Glomerular endothelial cell (primary cell): Measurements from ENCODE around the gene PDE10A. TPM values are rescaled to one million over a fixed set of nuclear protein-coding genes. Genes with fewer than 3 reads are reported as not detected.
"Not testable (repeated sequence)": the region's sequence is repeated elsewhere in the genome, so short reads cannot be mapped to it uniquely, and the experiment has no call there.

Experiments used
- DNase-seq: peaks from one replicate; pipeline ENCODE4 v3.0.0-alpha.2; 2011; ENCODE audit warnings: low read depth, low spot score; ENCODE audit errors: extremely low read depth
- total RNA-seq: library from RNA; depleted of rRNA; stranded (reverse); fragments of >200 nt; gene quantifications from 2 replicates; pipeline ENCODE4 v1.2.3, GENCODE V29; 2015

Gene PDE10A
- total RNA-seq, 1 donor from 2014 or later, result 10.0 TPM

DNA sequence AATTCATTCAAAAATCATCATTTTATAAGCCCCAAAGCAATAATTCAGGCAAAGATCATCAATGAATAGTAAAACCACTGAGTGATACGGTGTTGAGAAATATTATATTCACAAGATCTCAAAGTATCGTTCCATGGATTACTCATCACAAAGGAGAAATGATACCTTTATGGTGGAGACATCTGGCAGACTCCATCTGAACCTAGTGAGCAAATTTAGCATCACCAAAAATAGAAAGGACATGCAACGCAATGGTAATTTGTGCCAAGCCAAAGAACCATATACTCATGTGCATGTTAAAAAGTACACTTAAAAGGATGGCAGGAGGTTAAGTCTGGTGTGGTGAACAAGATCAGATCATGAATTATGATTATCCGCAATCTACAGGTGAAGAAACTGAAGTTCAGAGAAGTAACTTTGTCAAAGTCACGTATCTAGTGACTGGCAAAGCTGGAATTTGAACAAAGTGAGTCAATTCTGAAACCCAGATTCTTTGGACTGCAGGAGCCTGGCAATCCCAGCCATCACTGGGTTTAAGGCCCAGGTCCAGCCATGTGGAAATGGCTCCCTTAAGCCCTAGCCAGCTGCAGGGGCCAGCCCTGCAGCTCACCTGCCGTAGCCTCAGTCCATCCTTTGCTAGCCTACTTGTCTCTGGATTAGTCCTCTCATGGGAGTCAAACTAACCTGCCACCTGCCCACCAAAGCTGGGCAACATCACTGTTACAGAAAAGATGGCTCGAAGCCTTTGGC lies 68.3 kb downstream of the PDE10A start:
- no peak for DNase-seq

DNA sequence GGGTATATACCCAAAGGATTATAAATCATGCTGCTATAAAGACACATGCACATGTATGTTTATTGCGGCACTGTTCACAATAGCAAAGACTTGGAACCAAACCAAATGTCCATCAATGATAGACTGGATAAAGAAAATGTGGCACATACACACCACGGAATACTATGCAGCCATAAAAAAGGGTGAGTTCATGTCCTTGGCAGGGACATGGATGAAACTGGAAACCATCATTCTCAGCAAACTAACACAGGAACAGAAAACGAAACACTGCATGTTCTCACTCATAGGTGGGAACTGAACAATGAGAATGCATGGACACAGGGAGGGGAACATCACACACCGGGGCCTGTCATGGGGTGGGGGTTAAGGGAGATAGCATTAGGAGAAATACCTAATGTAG lies 70.1 kb downstream of the PDE10A start:
- not testable (repeated sequence) for DNase-seq

DNA sequence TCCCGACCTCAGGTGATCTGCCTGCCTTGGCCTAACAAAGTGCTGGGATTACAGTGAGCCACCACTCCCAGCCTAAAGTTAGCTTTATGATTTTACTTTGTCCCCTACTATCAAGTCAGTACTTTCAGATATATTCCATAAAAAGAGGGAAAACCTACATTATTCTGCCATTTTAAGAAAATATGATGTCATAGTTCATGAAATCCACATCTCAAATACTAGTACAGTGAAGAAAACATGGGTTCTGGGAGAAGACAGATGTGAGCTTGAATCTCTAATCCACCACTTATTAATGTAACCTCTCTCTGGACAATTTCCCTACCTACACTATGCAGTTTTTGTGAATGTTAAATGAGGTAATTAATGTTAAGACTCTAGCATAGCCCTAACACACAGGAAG lies 74.5 kb downstream of the PDE10A start:
- no peak for DNase-seq

DNA sequence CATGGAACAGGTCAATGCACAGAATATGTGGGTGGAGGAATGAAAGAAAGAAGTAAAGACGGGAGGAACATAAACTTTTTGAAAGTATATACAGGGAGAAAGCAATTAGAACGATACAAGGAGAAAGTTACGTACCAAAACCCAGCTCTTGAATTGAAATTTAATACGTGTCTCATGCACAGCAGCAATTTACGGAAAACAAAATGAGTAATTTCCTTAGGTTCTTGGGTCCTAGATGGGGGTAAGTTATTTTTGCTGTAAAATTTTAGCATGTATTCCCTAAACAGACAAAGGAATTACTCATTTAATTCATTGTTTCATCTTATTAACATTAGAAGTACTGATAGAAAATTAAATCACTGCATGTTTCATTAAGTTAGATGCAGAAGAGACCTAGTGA lies 75.8 kb downstream of the PDE10A start:
- DNase-seq, result no peak

DNA sequence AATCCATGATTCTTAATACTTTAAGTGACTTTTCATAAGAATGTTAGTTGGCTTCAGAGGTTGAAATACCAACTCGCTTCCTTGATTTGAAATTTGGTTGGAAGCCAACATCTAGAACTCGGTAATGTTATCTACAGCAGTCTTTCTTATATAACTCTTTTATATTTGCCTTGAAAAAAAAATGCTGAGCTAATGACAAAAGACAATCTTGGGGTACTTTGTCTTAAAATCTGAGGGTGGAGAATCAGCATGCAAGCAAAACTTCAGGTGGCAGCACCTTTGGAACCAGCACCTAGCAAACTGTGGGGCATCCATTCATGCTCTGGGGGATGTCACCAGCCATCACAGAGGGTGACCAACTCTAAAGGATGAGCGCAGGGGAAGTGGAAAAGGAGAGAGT lies 76.3 kb downstream of the PDE10A start:
- no peak for DNase-seq

DNA sequence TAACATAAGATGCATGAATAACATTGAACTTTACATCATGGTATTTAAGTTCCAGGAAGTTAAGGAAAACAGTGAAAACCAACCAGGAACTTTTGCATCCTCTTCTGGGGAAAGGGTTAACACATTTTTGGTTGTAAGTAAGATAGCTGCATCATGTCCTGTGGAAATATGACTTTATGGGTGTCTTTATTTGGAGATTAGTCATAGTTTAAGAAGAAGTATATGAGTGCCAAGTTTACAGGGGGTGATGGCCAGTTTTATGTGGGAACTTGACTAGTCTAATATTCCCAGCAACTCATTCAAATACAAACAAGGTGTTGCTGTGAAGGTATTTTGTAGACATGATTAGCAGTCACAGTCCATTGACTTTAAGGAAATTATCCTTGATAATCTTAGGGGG lies 78.0 kb downstream of the PDE10A start:
- peak; percentile 78 for DNase-seq

DNA sequence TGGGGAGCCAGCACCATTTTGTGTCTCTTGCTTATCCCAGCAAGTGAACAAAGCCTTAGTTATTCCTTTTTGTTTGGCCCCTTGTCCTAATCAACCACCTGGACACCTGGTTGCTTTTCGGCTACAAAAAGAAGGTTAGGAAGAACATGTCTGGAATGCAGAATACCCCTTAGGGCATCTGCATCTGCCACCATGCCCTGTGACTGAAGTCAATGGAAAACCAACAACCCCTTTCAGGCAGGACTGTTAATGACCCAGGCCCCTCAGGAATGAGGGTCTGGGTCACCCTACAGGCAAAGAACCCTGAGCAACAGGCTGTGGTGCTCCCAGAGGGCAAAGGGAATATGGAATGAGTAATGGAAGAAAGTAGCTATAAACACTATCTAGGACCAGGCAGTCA lies 78.5 kb downstream of the PDE10A start:
- DNase-seq, result no peak

DNA sequence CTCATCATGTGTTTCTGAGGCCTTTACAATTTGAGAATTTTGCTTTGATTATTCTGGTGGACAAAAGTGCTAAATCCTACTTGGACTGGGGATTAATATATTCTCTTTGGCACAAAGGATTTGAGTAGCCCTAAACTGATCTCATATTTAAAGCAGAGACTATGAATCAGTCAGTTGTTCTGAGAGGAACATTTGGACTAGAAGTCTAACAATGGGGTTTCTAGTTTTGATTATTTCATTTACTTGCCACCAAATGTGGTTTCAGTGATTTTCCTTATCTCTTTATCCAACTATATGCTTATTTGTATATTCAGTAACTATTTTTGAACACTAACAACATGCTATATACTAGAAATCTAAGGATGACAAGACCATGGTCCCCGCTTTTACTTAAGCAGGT lies 81.4 kb downstream of the PDE10A start:
- DNase-seq, result no peak

DNA sequence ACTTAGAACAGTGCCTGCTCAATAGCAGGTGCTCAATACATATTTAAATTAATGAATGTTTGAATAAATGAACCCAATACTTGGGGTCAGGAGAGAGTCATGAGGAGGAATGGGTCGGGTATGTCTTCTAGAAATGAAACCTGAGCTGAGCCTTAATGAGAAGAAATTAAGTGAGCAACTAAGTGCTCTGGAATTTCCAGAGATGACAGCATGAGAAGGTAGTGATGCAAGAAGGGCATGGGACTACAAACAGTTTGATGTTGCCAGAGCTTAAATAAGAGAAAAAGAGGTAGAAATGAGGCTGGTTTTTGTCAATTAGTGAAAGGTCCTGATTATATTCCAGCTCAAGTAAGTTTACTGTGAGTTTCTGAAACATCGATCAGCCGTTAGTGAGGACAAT lies 82.9 kb downstream of the PDE10A start:
- DNase-seq, result no peak

DNA sequence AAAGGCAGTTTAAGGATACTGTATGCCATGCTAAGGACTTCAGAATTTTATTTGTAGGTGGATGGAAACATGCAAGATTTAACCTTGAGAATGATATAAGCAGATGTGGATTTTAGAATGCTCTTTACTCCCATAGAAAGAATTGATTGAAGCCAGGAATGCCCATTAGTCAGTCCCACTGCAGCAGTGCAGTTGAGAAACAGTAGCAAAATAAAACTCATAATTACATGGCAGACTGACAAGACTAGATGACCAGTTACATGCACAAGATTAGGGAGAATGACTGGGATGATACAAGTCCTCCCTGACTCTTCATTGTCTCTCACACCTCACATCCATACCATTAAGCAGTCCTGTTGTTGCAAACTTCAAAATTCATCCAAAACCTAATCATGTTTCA lies 83.9 kb downstream of the PDE10A start:
- DNase-seq, result no peak

DNA sequence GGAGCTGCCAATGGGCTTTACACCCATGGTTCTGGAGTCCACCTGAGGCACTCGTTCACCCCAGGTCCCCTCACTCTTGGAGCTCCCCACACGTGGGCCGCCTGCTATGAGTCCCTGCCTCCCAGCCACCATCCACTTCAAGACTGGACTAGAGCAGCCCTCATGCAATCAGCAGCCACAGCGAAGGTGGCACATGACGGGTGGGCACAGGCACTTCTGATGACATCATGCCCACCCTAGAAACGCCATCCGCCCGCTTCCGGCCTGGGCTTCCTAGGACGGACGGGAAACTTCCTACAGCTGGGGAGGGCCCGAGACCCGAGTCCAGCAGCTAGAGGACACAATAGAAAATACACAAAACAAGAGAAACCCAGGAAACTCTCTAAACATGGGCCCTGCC lies 85.5 kb downstream of the PDE10A start:
- no peak for DNase-seq

DNA sequence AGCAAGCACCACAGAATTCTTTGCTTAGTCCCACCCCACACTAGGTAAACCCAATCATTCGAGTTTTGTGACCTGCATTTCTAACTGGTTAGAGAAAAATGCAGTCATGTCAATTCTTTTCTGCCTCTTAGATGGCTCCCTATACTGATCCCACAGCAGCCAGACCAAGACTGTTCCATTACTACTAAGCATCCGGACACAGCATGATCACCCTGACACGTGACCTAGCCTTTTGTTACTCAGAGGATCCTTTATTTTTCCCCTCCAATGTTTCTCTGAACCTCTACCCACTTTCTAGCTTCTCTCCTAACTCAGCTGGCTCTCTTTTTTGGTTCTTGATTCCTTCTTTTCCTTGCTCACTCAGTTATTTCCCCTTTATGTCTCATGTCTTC lies 87.9 kb downstream of the PDE10A start:
- no peak for DNase-seq

DNA sequence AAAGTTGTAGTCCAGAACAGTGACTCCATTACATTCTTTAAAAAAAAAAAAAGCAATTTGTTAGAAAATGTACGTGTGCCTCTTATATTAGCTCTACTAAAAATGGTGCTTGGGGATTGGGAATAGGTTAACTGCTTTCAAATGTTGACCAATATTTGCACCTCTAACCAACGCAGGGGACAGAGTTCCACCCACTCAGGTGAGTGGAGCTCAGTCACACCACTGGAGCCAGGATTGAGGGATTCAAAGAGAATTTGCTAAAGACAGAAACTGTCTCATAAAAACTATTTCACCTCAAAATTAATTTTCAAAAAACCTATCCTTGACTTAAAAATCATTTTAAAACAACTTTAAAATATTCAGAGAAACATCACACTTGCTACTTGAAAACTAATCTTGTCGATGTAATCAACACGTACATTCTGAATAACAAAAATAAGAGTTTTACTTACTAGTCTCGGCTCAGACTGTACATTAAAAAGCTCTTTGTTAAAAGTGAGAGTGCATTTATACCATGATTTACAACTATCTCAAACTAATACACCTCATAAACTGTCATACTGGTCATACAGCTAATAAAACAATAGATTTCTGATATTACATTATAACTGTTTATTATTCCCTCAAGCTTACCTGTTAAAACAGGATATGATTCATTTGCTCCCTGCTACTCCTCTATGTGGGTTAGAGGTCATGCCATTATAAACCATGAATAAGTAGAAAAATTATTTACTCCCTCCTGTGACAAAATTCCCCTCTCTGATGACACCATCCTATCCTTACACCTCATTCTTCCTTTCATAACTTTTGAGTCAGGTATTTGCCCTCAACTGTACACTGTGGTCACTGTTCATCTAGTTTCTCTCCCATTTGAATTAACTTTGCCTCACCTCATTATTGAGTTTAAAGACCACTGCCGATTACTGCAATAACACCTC lies 88.6 kb downstream of the PDE10A start:
- peak; percentile 68 for DNase-seq

DNA sequence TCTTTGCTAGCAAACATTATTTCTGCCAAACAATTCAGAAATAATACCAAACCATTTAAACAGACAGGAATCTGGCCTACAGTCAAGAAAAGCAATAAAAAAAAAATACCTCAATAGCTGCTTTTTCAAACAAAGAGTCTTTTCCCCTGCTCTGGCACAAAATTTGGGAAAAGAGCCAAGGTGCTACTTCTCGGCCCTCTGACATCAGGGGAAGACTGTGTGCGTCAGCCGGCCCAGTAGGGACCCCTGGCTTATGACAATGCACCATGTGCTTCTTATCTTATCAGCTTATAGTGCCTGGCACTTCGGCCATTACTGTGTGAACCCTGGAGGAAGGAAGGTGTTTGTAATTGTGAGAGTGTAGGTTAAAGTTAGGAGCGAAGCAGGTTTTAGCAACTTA lies 89.4 kb downstream of the PDE10A start:
- peak; percentile 92 for DNase-seq

DNA sequence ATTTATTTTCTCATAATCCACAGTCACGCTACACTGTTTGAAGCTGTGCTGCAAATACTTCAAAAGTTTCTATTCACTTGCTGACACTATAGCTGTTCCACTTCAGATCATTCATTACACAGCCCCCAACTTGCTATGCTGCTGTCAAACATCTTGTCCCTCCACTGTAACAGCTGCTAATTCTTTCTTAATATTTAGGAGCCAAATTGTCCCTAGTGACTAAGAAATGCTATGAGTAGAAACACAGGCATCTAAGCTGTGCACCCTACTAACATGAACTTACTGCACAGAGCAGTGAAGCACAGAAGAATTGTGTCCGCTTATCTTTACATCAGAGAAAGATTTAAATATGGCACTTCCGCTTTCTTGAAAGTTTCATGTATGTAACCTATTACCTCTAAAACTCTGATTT lies 91.3 kb downstream of the PDE10A start:
- DNase-seq, result no peak

DNA sequence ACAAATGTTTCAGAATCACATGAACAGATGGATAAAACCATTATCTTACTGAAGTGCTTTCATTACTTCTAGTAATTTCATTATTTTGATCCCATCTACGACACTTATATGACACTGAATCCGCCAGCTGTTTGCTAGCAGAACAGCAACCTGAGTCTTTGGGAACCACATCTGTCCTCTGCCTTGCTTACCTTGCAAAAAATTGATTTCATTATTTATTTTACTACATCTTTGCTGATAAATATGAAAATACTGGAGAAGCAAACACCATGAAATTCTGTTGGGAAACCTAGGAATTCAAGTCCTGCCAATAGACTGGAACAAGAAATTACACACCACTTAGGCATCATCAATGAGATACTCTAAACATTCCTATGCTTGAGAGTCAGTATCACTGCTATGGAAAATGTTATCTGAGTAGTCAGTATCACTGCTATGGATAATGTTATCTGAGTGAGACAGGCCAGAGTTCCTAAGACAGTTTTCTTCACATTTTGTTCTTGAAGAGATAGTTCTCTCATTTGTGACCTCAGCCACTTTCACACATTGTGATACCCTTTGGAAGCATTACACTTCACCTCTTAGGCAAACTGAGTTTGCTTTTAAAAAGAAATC lies 91.9 kb downstream of the PDE10A start:
- DNase-seq, result no peak

DNA sequence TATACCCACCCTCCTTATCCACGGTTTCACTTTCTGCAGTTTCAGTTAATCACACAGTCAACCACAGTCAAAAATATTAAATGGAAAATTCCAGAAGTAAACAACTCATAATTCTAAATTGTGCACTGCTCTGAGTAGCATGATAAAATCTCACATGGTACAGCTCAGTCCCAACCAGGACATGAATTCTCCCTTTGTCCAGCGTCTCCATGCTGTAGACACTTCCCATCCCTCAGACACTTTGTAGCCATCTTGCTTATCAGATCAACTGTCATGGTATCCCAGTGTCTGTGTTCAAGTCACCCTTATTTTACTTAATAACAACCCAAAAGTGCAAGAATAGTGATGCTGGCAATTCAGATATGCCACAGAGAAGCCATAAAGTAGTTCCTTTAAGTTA lies 94.7 kb downstream of the PDE10A start:
- no peak for DNase-seq

DNA sequence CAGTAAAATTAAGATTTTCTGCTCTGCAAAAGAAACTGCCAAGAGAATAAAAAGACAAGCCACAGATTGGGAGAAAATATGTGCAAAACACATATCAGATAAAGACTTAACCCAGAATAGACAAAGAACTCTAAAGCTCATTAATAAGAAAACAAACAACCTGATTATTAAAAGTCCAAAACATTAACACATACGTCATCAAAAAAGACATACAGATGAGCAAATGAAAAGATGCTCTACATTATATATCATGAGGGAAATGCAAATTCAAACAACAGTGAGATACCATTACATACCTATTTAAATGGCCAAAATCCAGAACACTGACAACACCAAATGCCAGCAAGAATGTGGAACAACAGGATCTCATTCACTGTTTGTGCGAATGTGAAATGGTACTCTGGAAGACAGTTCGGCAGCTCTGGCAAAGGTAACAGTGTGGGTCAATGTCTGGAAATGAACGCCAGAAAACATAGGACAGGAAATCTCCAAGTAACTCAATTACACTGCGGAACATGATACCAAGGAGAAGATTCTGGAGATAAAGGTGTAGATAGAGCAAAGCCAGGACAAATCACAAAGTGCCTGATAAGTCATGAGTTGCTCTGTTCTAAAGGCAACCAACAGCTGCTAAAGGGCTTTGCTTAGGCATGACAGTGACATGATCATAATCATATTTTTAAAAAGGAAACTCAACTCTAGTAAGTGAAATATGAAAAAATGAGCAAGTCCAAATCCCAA lies 96.8 kb downstream of the PDE10A start:
- DNase-seq, result no peak

DNA sequence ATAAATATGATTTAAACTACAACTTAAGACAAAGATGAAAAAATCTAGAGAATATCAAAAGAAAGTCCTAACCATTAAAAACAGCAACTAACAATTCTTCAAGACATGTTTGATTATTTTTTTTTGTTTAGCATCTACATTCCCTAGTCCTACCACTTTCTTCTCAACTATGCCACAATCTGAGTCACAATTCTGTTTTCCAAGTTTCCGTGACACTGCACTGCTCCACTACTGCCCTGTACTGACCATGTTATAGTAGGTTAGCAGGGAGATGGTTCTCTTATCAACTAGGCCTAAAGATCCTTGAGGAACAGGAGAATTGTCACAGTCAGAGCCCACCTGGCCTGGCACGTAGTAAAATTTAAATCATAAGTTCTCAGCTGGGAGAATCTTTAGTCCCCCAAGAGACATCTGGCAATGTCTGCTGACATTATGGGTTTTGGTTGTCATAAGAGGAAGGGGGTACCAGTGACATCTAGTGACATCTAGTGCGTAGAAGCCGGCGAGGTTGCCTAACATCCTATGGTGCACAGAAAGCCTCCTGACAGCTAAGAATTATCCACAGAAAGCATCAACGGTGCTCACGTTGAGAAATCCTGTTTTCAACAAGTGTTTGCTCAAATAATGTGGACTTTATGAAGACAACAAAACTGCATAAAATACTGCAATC lies 100.5 kb downstream of the PDE10A start:
- DNase-seq, result no peak

DNA sequence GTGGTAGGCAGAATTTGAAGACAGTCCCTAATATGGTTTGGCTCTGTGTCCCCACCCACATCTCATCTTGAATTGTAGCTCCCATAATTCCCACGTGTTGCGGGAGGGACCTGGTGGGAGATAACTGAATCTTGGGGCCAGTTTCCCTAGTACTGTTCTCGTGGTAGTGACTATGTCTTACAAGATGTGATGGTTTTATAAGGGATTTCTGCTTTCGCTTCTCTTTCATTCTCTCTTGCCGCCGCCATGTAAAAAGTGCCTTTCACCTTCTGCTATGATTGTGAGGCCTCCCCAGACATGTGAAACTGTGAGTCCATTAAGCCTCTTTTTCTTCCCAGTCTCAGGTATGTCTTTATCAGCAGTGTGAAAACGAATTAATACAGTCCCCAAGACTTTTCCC lies 103.4 kb downstream of the PDE10A start:
- no peak for DNase-seq
